Keratinocyte (primary cell): ENCODE results near the gene ZNF789.

Experiments
- EZH2 ChIP-seq: IDR thresholded peaks from one replicate; pipeline ENCODE4 v1.6.1; 2012; ENCODE audit warnings: inconsistent platforms, mild to moderate bottlenecking, low read length, moderate library complexity
- TF ChIP-seq, protein P1 (sequence below), 3 experiments: IDR thresholded peaks in 1 of 3; conservative IDR thresholded peaks in 1 of 3; optimal IDR thresholded peaks in 1 of 3; 2 replicates in 2 of 3; 3 replicates in 1 of 3; pipeline versions ENCODE3 to v1.5.1; 2011; ENCODE audit warnings: low read length in 3 of 3, mild to moderate bottlenecking in 3 of 3, moderate library complexity in 2 of 3, control low read depth in 1 of 3, inconsistent platforms in 1 of 3; ENCODE audit not compliant: insufficient read depth in 2 of 3; ENCODE audit errors: extremely low read depth in 1 of 3

DNA sequence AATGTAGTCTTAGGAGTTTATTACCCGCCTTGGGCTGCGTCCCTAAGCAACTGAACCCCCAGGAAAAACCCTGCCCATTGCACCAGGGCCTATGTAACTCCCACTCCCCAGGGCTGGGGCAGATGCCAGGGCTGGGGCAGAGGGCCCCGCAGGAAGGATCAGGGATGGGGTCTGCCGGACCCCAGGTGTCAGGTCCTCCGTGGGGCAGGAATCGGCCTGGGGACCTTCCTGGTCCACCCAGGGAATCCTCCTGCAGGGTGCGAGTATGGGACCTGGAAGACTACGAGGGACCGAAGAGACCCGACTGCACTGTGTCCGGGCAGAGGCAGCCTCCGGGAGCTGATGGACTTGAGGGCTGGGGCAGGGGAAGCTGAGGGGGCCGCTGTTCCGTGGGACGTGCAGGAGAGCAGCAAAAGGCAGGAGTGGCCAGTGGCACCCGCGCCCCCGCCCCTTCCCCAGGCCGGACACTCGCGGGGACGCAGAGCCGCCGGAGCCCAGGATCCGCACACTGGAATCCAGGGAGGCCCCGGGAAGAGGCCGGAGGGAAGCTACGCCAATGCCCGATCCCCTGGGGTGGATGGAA is 4.3 kb upstream of the ZNF789 start:
- TF ChIP-seq, protein P1, sequence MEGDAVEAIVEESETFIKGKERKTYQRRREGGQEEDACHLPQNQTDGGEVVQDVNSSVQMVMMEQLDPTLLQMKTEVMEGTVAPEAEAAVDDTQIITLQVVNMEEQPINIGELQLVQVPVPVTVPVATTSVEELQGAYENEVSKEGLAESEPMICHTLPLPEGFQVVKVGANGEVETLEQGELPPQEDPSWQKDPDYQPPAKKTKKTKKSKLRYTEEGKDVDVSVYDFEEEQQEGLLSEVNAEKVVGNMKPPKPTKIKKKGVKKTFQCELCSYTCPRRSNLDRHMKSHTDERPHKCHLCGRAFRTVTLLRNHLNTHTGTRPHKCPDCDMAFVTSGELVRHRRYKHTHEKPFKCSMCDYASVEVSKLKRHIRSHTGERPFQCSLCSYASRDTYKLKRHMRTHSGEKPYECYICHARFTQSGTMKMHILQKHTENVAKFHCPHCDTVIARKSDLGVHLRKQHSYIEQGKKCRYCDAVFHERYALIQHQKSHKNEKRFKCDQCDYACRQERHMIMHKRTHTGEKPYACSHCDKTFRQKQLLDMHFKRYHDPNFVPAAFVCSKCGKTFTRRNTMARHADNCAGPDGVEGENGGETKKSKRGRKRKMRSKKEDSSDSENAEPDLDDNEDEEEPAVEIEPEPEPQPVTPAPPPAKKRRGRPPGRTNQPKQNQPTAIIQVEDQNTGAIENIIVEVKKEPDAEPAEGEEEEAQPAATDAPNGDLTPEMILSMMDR (optimal IDR thresholded peaks at IDR 0.05 in 1 of 3, IDR thresholded peaks at IDR 0.05 in 1 of 3, conservative IDR thresholded peaks at IDR 0.05 in 1 of 3; ENCODE audit: extremely low read depth in 1 of 3, insufficient read depth in 2 of 3, low read length in 3 of 3) = no peak
- no peak for TF ChIP-seq EZH2
